SK-N-MC (cell line): Measurements from ENCODE around the gene COL1A2.

ENCODE experiments used
- EZH2 ChIP-seq: fragments of 200-600 bp; sonication (generic); IDR thresholded peaks from one replicate; pipeline ENCODE4 v1.6.1; 2017; ENCODE audit warnings: antibody characterized with exemption
- POLR2AphosphoS5 ChIP-seq: IDR thresholded peaks from 2 replicates; pipeline ENCODE4 v1.6.1; 2012; ENCODE audit warnings: mild to moderate bottlenecking, low read depth, low read length, borderline replicate concordance

DNA sequence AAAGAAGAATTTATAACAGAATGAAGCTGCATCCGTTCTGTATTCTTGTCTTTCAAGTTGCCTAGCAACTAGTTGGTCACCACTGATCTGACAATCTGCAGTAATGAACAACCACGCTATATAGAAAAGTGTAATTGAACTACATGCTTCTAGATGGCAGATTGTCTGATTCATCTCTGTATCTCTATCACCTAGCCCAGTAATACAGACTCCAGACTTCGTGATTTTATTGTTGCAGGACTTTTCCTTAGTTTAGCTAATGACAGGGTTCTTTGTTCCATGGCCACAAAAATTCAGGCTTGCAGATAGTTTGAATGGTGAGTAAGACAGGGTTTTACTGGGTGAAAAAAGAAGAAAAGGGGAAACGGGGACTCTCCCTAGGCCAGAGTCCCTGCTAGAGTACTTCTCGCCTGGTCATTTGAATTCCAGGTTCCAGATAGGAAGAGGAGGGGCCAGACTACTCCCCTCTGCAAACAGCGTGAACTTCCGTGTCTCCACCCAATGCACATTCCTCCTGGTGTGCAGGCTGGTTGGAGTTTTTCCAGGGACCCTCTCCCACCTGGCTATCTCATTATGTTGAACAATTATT is 45.9 kb downstream of the COL1A2 start:
- no peak for TF ChIP-seq EZH2
- no peak for TF ChIP-seq POLR2AphosphoS5
